Testis (tissue), 2 donors: ENCODE results near the gene HMX1.

Experiments used
- POLR2A ChIP-seq: fragments of 450-650 bp; IDR thresholded peaks from one replicate; pipeline ENCODE4 v1.6.1; 2017; ENCODE audit warnings: antibody characterized with exemption, mild to moderate bottlenecking, moderate library complexity
- TF ChIP-seq, protein P1 (sequence below), 3 experiments: fragments of 450-650 bp in 2 of 3; fragments of 200-600 bp in 1 of 3; sonication (generic) in 1 of 3; IDR thresholded peaks; one replicate each; pipeline ENCODE4 v1.5.1; 2016 to 2019; ENCODE audit warnings: antibody characterized with exemption in 3 of 3, mild to moderate bottlenecking in 2 of 3, moderate library complexity in 1 of 3

DNA sequence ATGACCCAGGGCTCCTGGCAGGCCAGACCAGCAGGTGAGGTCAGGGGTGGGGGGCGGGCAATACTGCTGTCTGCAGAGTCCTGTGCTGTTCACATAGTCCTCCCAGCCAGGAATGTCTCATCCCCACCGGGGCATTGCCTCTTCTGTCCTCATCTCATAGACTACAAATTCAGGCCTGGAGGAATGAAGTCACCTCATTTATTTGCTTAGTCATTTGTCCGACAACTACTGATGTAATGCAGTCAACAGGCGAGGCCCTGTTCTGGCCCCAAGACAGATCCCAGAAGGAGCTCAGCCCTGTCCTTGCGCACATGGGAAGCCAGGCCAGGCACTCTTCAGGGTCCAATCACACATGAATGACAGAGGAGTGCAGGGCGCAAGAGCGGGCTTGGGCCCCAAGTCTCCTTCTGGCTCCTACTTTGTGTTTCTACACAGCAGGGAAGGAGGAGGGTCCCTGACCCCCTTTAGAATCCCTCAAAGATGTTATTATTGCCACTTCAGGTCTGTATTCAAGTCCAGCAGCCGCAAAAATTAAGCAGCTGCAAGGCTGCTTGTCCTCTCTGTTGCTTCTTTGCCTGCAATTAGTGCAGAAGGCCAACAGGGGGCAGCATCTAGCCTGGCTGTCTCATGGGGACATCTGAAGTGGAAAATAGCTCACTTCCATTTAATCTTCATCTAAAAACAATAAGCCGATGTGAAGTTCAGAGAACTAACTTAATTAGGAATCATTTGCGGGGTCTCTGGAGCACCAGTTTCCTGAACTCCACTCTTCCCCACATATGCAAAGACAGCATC is 15.2 kb upstream of the HMX1 start:
- TF ChIP-seq, protein P1, sequence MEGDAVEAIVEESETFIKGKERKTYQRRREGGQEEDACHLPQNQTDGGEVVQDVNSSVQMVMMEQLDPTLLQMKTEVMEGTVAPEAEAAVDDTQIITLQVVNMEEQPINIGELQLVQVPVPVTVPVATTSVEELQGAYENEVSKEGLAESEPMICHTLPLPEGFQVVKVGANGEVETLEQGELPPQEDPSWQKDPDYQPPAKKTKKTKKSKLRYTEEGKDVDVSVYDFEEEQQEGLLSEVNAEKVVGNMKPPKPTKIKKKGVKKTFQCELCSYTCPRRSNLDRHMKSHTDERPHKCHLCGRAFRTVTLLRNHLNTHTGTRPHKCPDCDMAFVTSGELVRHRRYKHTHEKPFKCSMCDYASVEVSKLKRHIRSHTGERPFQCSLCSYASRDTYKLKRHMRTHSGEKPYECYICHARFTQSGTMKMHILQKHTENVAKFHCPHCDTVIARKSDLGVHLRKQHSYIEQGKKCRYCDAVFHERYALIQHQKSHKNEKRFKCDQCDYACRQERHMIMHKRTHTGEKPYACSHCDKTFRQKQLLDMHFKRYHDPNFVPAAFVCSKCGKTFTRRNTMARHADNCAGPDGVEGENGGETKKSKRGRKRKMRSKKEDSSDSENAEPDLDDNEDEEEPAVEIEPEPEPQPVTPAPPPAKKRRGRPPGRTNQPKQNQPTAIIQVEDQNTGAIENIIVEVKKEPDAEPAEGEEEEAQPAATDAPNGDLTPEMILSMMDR (IDR thresholded peaks at IDR 0.05), result peak in 1 of 3 experiments; percentile 36
- TF ChIP-seq POLR2A, result no peak
